DOHH2 (cell line): ENCODE results near the gene TJP1.
A peak's percentile ranks its signal among the peaks of the same experiment; 100 is the strongest.

ENCODE experiments used
- H3F3A ChIP-seq: fragments of 200-600 bp; sonication (generic), shearing (Covaris generic); 2 replicates; pipeline ENCODE4 v1.6.0; 2016; ENCODE audit warnings: antibody characterized with exemption, mild to moderate bottlenecking; ENCODE audit not compliant: control insufficient read depth, insufficient read depth
- H3K27ac ChIP-seq: fragments of 200-600 bp; sonication (generic); 2 replicates; pipeline ENCODE4 v1.5.1; 2014; ENCODE audit warnings: low read depth, mild to moderate bottlenecking, low read length, moderate library complexity
- H3K27me3 ChIP-seq: fragments of 200-600 bp; sonication (generic); 2 replicates; pipeline ENCODE4 v1.6.1; 2014; ENCODE audit warnings: mild to moderate bottlenecking, low read length, mixed read lengths; ENCODE audit not compliant: control insufficient read depth
- H3K36me3 ChIP-seq: fragments of 200-600 bp; sonication (generic); 2 replicates; pipeline ENCODE4 v1.6.1; 2014; ENCODE audit warnings: mild to moderate bottlenecking, low read length, moderate library complexity, mixed read lengths; ENCODE audit not compliant: control insufficient read depth
- H3K4me1 ChIP-seq: fragments of 200-600 bp; sonication (generic); 2 replicates; pipeline ENCODE4 v1.6.1; 2014; ENCODE audit warnings: mild to moderate bottlenecking, low read length, mixed read lengths; ENCODE audit not compliant: control insufficient read depth
- H3K4me2 ChIP-seq: fragments of 200-600 bp; sonication (generic); 2 replicates; pipeline ENCODE4 v1.6.0; 2014; ENCODE audit warnings: mild to moderate bottlenecking, low read length, moderate library complexity
- H3K4me3 ChIP-seq: fragments of 200-600 bp; sonication (generic); 2 replicates; pipeline ENCODE4 v1.5.1; 2014; ENCODE audit warnings: mild to moderate bottlenecking, low read length, mixed read lengths
- H3K79me2 ChIP-seq: fragments of 200-600 bp; sonication (generic); 2 replicates; pipeline ENCODE4 v1.6.1; 2014; ENCODE audit warnings: mild to moderate bottlenecking, low read length, mixed read lengths; ENCODE audit not compliant: control insufficient read depth
- H3K9me2 ChIP-seq: fragments of 200-600 bp; sonication (generic); replicated peaks from 2 replicates; pipeline ENCODE4 v1.6.1; 2014; ENCODE audit warnings: mild to moderate bottlenecking, low read length, mixed read lengths; ENCODE audit not compliant: control insufficient read depth
- H3K9me3 ChIP-seq: fragments of 200-600 bp; sonication (generic); 2 replicates; pipeline ENCODE4 v1.6.1; 2014; ENCODE audit warnings: antibody characterized with exemption, low read length, mixed read lengths; ENCODE audit not compliant: control insufficient read depth, insufficient read depth
- H4K20me1 ChIP-seq: fragments of 200-600 bp; sonication (generic); 2 replicates; pipeline ENCODE4 v1.6.0; 2014; ENCODE audit warnings: low read depth, mild to moderate bottlenecking, antibody characterized with exemption, low read length, moderate library complexity; ENCODE audit not compliant: control insufficient read depth, insufficient read depth
- EZH2phosphoT487 ChIP-seq: fragments of 200-600 bp; sonication (generic); IDR thresholded peaks from 2 replicates; pipeline ENCODE4 v1.6.1; 2017; ENCODE audit warnings: borderline replicate concordance, mild to moderate bottlenecking, antibody characterized with exemption, low read length, moderate library complexity, mixed read lengths
- TF ChIP-seq, protein P1 (sequence below): fragments of 200-600 bp; sonication (generic); IDR thresholded peaks from one replicate; pipeline ENCODE4 v1.5.1; 2014; ENCODE audit warnings: antibody characterized with exemption, mild to moderate bottlenecking, low read depth, low read length; ENCODE audit not compliant: poor library complexity, severe bottlenecking

Gene TJP1

DNA sequence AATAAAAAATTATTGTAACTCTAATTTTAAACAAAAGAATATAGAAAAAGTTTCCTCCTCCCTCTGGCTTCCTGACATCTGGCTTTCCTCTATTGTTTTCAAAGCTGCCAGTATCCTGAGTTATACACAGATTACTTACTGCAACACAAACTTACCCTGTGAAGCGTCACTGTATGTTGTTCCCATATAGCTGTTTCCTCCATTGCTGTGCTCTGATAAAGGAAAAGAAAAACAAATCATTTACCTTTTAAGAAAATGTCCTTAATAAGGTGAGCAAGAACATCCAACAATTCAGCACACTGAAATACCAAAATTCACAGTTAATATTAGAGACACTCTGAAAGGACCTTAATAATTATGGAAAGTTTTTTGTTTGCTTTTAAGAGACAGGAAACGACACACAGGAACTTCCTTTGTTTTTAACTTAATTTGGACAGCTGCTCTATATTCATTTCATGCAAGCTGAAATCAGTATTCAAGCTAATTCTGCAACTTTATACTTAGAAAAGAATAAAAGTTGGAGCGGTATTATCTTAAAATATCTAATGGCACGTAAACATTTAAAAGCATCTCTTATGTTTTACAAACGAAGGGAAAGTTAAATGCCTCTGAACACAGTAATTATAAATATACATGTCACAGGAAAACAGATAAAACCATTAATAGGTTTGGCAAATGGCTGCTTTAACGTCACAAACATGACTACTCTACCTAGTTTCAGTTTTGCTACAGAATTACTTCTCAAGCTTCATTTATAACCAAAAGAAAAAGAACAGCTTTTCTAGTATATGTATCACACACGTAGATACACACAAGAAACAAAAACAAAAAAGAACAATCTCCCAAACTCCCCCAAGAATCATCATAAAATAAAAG lies 21.5 kb downstream of the TJP1 start:
- H3K36me3 ChIP-seq: no peaks in the 10 kb centered on the region
- H3K4me2 ChIP-seq: peak overlapping the region; percentile 72
- peak overlapping the region; percentile 67 for H3K27ac ChIP-seq
- H3K9me2 ChIP-seq: no peaks in the 10 kb centered on the region
- peaks cover 8% of the 10 kb centered on the region for H3K27me3 ChIP-seq
- peaks cover 7% of the 10 kb centered on the region; the same call in 1 of the 2 replicates for H3F3A ChIP-seq
- H3K4me1 ChIP-seq: peaks cover 20% of the 10 kb centered on the region
- TF ChIP-seq EZH2phosphoT487: no peak
- TF ChIP-seq, protein P1, sequence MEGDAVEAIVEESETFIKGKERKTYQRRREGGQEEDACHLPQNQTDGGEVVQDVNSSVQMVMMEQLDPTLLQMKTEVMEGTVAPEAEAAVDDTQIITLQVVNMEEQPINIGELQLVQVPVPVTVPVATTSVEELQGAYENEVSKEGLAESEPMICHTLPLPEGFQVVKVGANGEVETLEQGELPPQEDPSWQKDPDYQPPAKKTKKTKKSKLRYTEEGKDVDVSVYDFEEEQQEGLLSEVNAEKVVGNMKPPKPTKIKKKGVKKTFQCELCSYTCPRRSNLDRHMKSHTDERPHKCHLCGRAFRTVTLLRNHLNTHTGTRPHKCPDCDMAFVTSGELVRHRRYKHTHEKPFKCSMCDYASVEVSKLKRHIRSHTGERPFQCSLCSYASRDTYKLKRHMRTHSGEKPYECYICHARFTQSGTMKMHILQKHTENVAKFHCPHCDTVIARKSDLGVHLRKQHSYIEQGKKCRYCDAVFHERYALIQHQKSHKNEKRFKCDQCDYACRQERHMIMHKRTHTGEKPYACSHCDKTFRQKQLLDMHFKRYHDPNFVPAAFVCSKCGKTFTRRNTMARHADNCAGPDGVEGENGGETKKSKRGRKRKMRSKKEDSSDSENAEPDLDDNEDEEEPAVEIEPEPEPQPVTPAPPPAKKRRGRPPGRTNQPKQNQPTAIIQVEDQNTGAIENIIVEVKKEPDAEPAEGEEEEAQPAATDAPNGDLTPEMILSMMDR: no peak
- no peaks in the 10 kb centered on the region for H4K20me1 ChIP-seq
- no peaks in the 10 kb centered on the region for H3K79me2 ChIP-seq
- no peaks in the 10 kb centered on the region for H3K9me3 ChIP-seq
- H3K4me3 ChIP-seq: peak overlapping the region; percentile 63

- Histone ChIP-seq H4K20me1 (no peaks in the 10 kb centered on the region), H3K4me1 (peaks cover 22% of the 10 kb centered on the region), H3K4me2 (peak overlapping the region; percentile 72), H3K4me3 (peak overlapping the region; percentile 63), H3K79me2 (no peaks in the 10 kb centered on the region), H3F3A (peaks cover 7% of the 10 kb centered on the region; the same call in 1 of the 2 replicates), H3K27ac (peak overlapping the region; percentile 67), H3K9me3 (no peaks in the 10 kb centered on the region), H3K36me3 (no peaks in the 10 kb centered on the region), H3K27me3 (peaks cover 5% of the 10 kb centered on the region), H3K9me2 (no peaks in the 10 kb centered on the region)
- TF ChIP-seq, protein P1: no peak
- TF ChIP-seq EZH2phosphoT487: no peak
These were observed 22.4 kb downstream of the TJP1 start for GRCh38 chr15:29799859-29800258.

- Histone ChIP-seq H3K36me3 (no peaks in the 10 kb centered on the region), H3K9me2 (no peaks in the 10 kb centered on the region), H3K4me2 (no peak overlapping the region), H3K27ac (no peak overlapping the region), H3K79me2 (no peaks in the 10 kb centered on the region), H4K20me1 (no peaks in the 10 kb centered on the region), H3K27me3 (no peaks in the 10 kb centered on the region), H3K4me1 (peaks cover 16% of the 10 kb centered on the region), H3F3A (peaks cover 3% of the 10 kb centered on the region; the same call in 1 of the 2 replicates), H3K9me3 (no peaks in the 10 kb centered on the region), H3K4me3 (no peak overlapping the region)
- TF ChIP-seq, protein P1: no peak
- TF ChIP-seq EZH2phosphoT487: no peak
These were observed 26.7 kb downstream of the TJP1 start for GRCh38 chr15:29795610-29796009.
